Fibroblast of skin of left biceps (primary cell): ENCODE measurements around the gene THAP11.

Source experiments
- DNase-seq, 2 experiments: peaks; one replicate each; pipeline ENCODE4 v3.0.0-alpha.2; 2013; ENCODE audit warnings: low read depth in 2 of 2

The THAP11 gene

DNA sequence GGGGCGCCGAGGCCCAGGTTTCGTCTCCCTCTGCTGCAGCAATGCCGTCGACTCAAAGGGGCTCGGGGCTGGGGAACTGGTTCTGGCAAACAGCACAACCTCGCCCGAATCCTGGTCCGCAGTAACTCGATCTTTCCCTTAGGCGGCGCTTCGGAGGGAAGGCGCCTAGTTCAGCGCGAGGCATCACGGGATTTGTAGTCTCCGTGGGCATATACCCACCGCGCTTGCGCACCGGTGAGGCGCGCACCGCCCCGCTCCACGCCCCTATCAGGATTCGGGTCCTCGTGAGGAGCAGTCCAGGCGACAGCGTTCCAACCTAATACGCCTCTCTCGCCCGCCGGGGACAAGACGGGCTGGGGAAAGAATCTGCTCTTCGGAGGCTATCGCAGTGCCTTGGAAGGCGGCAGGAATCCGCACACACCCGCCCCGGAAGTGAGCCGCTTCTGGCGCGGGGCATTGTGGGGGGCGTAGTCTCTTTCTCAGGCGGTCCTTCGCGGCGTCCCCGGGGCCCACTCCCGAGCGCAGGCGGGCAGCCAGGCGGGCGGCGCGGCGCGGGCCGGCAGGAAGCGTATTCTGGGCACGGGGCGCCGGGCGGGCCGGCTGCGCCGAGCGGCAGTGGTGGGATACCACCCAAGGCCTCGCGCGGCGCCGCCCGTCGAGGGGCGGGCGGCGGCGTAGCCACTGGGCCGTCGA lies at the start of gene THAP11:
Gene THAP11 (plus strand): TSS at position 505 of the 693 bp plus-strand sequence. CDS start 235 bp downstream, outside the sequence.
- DNase-seq: peak; percentile 78 to 84

DNA sequence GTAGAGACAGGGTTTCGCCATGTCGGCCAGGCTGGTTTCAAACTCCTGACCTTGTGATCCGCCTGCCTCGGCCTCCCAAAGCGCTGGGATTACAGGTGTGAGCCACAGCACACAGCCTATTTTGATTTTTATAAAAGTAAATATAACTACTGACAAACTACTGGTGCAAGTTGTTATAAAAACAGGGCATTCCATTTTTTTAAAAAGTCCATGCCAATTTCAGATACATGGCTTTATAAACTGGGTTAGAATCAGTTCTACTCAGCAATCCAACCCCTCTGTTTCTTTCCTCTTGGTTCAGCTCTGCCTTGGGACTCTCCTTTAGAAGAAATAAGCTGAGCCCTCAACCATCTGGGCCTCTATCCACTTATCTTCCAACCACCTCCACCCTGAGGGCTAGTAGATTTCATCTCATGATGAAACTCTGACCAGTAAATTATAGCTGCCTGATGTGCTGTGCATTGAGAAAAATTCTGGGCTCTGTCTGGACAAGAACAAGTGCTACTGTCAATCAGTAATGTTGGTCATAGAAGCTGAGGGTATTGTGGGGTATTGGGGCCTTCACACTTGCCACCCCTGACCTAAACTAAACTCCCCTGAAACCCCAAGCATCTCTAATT lies 45.9 kb upstream of the THAP11 start:
- no peak for DNase-seq

DNA sequence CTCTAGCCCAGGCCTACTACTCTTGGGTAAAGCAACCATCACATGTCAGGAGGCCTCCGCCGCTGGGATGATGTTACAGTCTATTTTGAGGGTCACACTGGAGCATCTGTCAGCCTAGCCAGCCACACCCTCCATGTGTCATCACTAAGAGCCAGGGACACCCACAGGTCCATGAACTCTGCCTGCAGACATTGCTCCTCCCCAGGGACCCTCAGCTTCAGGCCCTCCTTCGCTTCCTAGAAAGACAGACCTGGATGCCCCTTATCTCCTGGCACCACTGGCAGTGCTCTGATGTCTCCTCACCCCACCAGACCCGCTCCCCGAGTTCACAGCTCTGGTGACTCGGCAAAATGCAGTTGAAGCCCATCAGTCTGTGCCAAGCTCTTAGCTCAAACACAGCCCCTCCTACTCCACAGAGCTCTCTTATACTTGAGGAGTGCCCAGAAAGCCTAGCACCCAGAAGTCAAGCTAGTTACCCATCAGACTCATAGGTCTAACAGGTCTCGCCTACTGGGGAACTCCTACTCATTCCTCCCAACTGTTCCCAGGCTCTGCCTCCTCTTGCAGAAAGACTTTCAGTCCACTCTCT lies 41.7 kb upstream of the THAP11 start:
- no peak for DNase-seq

DNA sequence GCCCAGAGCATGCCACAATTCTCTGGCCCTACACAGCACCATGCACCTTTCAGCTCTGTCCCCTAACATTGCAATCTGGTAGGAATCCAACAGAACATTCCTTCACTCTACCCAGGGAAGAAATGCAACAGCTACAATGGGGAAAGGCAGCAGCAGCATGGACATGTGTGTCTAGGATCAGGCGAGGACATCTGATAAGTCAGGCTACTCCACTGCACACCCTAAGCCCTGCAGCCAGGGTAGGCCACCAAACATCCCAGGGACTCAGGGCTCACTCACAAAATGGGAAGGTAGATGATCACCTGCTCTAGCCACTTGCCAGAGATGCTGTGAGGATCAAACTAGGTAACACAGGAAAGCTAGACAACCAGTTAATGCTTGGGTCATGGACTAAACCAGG lies 40.9 kb upstream of the THAP11 start:
- no peak for DNase-seq

DNA sequence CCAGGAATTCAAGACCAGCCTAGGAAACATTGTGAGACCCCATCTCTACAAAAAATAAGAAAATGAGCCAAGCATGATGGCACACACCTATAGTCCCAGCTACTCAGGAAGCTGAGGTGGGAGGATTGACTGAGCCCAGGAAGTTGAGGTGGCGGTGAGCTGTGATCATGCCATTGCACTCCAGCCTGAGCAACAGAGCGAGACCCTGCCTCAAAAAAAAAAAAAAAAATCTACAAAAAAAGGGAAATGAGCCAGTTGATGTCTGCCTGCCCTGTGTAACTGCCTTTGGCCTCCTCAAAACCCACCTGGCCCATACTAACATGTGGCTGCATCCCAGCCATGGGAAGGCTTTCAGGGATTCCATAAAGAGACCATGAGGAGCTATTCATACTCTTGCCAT lies 40.2 kb upstream of the THAP11 start:
- no peak for DNase-seq

DNA sequence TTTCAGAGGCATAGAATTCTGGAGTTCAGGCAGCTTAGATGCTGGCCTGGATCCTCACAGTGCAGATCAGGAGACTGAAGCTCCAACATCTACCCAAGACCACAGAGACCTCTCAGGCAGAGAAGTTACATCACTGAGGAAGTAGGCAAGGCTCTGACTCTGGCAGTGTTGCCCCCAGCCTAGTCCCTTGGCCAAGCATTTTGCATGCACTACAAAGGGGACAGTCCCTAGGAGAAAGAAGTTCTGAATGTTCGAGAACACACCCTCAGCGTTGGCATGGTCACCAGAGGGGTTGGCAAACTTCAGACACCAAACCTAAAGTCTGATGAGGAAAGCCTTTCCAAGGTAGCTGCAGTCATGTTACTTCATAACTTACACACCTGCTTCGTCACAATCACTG lies 38.2 kb upstream of the THAP11 start:
- DNase-seq: no peak

DNA sequence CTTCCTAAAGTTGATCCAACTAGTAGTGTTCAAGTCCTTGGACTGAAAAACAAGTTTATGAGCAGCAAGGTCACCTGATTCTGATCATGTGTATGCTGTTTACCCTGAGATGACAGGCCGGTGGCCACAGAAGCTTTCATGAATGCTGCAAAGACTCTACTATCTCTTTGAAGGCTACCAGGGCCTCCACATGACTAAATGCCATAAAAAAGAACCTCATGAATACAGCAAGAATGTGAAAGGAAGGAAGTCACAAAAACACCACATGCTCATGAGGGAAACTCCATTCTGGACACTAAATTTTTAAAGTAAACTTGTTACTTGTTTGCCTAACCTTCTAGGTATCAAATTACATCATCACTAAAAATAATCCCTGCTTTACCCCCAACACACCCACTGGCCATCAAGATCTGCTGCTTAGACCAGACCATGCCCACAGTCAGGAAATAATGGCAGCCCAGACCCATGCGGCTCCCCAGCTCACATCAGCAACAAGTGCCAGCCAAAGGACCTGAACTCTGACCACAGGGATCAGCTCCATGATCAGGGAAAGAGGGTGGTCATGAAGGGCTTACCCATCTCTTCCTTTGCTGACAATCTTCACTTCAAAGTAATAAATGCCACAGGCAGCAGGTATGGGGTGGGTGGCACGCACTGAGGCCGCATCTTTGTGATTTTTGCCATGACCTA lies 37.1 kb upstream of the THAP11 start:
- DNase-seq: no peak

DNA sequence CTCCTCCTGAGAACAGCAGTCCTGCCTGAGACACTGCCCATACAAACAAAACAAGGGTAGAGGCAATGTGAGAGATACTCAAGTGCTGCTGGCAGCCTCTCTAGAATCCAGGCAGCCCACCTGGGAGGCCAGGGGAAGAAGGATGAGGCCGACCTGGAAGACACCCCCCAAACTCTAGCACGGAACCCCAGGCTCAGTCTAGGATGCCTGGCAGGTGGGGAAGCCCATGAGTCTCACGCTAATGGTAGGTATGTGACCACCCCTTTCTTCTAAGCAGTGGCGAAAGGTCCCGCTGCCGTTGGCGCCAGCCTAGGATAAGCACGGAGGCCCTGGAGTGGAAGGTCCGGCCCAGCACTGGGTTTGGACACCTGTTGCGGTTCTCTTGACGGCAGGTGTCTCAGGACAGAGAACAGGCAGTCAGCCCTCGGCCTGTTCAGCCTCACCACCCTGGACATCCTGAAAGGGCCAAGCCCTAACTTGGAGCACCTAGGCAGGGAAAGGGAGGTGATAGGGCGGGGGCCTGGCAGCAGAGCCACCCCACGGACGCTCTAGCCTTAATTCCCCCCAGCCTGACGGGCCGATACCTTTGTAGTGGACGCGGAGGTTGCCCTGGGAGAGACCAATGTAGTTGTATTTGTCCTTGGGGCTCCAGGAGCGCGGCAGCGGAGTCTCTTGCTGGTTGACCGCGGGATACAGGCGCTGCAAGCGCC lies 36.2 kb upstream of the THAP11 start:
- no peak for DNase-seq

DNA sequence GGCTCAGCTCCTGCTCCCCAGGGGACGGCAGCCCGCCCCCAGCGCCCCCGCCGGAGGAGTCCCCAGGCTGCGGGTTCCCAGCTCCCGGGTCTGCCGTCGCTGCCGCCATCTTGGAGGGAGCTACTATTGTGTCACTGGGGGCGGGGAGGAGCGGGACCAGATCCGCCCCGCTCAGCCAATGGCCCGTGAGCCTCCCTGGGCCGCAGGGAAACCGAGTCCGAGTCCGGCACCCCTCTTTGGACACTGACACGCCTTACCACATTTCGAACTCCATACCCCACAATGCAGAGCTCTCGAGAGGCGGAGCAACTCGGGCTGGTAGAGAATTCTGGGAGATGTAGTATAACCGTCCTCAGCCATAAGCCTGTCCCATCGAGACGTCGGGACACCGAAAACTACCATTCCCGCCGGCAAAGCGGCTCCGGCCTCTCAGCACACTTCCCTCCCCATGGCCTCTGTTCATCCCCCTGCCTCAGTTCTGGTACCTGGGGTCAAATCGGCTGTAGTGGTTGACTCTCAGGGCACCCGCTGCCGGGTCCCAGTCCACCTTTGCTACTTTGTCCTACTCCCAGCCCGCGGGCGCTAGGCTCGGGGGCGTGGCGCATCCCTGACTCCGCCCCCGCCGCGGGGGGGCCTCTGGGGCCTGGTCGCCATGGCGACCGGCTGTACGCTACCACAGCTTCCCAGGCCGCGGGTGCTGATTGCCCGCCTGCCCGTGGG lies 35.5 kb upstream of the THAP11 start, which contains the start of the genes RANBP10 and TSNAXIP1:
Gene RANBP10 (minus strand): TSS at position 133 of the 720 bp plus-strand sequence. CDS start 24 bp downstream, at position 109.
Gene TSNAXIP1 (plus strand): TSS at position 462 of the 720 bp plus-strand sequence. CDS start 261 bp downstream, outside the sequence.
- DNase-seq: peak; percentile 98

DNA sequence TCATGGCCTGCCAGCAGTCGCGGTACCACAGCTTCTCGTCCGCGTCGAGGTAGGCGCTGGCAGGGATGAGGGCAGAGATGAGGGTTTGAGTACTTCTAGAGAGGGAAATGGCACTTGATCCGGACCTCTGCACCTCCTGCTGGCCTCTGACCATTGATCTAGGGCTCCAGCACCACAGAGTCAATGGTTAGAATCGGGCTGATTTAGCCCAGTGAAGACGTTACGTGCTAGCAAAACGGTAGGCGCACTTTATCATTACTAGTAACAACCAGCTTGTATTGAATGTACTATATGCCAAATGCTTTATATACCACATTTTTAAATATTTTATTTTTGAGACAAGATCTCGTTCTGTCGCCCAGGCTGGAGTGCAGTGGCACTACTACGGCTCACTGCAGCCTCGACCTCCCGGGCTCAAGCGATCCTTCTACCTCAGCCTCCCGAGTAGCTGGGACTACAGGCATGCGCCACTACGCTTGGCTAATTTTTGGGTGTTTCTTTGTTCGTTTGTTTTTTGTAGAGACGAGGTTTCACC lies 34.9 kb upstream of the THAP11 start:
- no peak for DNase-seq

DNA sequence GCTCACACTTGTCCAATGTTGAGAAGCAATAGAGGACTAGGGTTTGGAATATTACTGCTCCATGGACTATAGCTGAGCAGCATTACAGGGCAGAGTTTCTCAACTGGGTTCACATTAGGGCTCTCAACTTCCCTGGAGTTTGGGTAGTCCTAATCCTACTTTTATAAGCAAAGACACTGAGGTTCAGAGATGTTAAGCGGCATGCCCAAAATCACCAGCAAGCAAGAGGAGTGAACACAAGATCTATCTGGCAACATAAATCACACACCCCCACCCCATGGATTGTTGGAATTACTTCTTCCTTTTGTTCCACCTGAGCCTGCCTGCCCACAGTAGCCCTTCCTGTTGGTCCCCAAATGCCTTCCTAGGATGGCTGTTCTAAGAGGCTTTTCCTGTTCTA lies 30.2 kb upstream of the THAP11 start:
- DNase-seq: no peak

DNA sequence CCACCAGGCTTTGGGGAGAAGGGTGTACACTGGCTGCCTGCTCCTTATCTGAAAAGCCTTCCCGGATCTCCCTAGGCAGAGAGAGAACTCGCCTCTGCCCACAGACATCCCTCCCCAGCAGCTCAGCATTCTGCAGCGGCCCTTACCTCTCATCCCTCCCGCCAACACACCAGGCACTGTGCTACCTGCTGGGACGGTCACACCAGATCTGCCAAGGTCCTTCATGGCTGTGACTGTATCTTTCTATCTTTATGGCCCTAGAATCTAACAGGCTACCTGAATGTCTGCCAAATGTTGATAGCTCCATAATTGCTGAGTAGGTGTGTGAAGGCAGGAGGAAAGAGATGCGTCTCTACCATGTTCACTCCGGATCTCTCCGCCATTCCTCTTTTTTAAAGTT lies 27.6 kb upstream of the THAP11 start:
- no peak for DNase-seq

DNA sequence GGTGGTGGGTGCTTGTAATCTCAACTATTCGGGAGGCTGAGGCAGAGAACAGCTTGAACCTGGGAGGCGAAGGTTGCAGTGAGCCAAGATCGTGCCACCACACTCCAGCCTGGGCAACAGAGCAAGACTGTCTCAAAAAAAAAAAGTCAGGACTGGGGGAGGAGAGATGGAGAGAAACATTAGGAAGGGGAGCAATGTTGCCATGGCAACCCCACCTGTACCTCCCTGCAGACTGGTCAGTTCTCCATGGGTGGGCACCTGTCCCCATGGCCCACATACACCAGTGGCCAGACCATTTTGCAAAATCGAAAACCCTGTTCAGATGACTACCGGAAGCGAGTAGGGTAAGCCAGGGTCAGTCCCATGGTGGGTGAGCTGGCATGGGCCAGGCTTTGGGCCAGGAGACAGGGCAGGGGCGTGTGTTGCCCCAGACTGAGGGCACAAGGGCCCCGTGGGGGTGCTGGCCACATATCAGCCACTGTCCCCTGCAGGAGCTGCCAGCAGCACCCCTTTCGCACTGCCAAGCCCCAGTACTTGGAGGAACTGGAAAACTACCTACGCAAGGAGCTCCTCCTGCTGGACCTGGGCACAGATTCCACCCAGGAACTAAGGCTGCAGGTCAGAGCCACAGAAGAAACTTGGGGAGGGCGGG lies 21.4 kb upstream of the THAP11 start:
- no peak for DNase-seq

DNA sequence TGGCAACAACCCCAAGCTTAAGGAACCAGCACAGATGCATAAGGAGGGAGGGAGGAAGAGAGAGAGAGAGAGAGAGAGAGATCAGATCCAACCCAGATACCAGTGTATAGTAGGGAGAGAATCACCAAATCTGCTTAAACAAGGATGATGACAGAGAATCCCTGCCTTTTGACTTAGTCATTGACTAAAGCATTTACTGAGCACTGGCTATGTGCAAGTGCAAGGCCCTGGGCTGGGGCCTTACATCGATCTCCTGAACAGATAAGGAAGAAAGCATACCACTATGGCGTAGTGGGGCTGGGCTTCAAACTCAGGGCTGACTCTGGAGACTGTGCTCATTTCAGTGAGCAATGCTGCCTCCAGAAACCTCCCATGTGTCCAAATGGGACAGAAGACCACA lies 19.6 kb upstream of the THAP11 start:
- no peak for DNase-seq

DNA sequence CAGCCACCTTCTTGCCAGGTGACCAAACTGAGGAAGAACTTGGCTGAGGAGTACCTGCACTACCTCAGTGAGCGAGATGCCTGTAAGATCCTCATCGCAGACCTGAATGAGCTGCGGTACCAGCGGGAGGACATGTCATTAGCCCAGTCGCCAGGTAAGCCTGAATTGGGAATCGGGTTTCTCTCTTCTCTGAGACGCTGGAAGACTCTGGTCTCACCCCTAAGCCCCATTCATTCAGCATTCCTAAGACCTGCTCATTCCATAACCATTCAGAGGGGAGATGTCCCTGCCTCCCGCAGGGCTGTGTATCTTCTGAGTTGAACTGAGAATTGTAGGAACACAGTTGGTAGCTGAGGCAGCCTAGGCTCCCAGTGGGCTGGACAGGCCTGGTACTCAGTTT lies 17.0 kb upstream of the THAP11 start:
- DNase-seq: no peak

DNA sequence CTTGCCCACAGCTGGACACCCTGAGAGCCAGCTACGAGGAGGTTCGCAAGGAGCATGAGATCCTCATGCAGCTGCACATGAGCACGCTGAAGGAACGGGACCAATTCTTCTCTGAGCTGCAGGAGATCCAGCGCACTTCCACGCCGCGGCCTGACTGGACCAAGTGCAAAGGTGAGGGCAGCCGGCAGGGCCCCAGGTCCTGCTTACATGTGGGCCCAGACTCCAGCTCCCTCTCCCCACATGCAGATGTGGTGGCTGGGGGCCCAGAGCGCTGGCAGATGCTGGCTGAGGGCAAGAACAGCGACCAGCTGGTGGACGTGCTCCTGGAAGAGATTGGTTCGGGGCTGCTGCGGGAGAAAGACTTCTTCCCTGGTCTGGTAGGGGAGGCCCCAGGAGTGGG lies 16.2 kb upstream of the THAP11 start:
- no peak for DNase-seq

DNA sequence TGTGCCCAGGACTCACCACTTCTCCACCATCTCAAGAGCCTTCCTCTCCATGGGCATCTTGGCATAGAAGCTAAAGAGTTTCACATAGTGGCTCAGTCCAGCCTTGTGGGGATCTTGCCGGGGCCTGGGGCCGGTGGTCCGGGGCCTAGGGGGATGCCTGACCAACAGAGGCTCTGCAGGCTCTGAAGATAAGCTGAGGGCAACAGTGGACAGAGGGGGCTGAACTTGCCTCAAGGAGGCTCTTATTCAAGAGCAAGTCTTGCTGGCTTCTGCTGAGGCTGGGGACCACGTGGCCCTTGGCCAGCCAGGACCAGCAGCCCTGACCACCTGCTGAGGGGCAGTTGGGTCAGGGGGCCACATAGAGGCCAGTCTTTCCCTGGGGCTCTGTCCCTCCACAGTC lies 13.5 kb upstream of the THAP11 start:
- no peak for DNase-seq

DNA sequence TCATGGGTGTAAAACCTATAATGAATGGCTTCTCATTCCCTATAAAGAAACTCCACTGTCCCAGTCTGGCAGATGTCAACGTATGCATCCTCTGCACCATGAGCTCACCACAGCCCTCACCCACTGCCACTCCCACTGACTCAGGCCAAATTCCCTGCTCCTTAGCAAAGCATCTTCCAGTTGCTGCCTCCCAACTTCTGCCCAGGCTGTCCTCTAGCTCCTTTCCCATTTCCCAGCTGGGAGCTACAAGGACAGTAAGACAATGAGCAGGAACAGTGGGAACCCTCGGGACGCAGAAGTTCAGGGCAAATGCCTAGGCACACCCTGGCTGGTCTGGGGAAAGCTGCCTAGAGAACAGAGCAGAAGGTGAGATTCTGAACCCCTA lies 9.1 kb upstream of the THAP11 start:
- DNase-seq: no peak

DNA sequence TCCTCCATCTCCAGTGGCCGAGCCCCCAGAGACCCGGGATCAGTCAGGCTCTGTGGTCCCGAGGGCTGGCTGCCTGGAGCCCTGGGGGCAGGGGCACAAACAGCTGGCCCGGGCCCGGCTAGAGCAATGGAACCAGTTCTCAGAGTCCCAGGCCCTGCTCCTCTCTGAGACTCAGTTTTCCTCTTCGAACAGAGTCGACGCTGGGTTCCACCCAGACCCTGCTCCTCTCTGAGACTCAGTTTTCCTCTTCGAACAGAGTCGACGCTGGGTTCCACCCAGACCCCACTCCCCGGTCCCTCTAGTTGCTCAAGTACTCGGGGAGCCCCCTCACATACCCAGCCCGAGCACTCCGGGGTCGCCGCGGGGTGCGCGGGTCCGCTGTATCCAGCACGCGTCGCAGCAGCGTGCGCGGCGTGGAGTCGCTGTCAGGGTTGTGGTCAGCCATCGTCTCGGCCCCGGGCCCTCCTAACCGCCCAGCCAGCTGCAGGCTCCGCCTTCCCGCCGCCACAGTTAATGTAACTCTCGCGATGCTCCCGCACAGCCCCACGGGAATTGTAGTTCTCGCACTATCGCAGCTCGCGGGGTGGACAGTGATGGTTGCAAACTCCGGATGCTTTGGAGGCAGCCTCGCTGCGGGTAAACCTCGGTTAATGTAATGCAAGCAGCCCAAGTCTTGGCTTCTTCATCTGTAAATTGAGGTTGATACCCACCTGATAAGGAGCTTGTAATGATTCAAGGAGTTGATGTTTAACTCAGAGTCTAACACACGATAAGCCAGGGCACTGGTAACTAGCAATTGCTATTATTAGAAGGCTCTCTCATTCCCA lies 8.5 kb upstream of the THAP11 start:
- DNase-seq: peak in 1 of 2 experiments; percentile 55

DNA sequence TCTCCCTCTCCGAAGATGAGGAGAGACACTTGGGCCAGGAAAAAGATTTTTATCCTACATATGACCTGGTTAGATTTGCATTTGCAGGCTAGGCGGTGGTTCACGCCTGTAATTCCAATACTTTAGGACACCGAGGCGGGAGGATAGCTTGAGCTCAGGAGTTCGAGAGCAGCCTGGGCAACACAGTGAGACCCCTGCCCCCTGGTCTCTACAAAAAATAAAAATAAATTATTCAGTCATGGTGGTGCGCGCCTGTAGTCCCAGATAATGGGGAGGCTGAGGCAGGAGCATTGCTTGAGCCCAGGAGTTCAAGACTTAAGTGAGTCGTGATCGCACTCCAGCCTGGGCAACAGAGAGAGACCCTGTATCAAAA lies 7.9 kb upstream of the THAP11 start:
- no peak for DNase-seq
